Panc1 (cell line): ENCODE results near the gene SPATA33. TPM values are rescaled to one million over a fixed set of nuclear protein-coding genes. Genes with fewer than 3 reads are reported as not detected.
"Not testable (repeated sequence)": the region's sequence is repeated elsewhere in the genome, so short reads cannot be mapped to it uniquely, and the experiment has no call there.

Experiments used
- ATAC-seq: fragments of 200-7000 bp; cut with Tn5 transposase; 2 replicates; pipeline ENCODE4 v1.9.1; 2020; ENCODE audit warnings: mild to moderate bottlenecking, moderate library complexity
- BruUV-seq: library from RNA; stranded (reverse); fragments of 400-500 nt; replicated peaks from 2 replicates; lab custom pipeline; 2021; lab: Mats Ljungman, UMichigan
- CTCF ChIA-PET: fragments of 300-600 bp; sonication (Branson Sonifier 250); formaldehyde crosslinking; loops from one replicate; lab custom pipeline; 2022; ENCODE audit warnings: antibody characterized with exemption; lab: Charles Lee
- POLR2A ChIA-PET: fragments of 300-600 bp; sonication (Branson Sonifier 250); formaldehyde crosslinking; loops from one replicate; lab custom pipeline; 2022; ENCODE audit warnings: antibody characterized with exemption; lab: Charles Lee
- DNase-seq: peaks from one replicate; pipeline ENCODE4 v3.0.0-alpha.2; 2010; ENCODE audit warnings: low read depth, low spot score
- H3K27ac ChIP-seq: 2 replicates; pipeline ENCODE4 v1.5.1; 2011; ENCODE audit warnings: mild to moderate bottlenecking, low read length, inconsistent platforms
- H3K27me3 ChIP-seq: fragments of 200-500 bp; sonication (Bioruptor generic); 2 replicates; pipeline ENCODE4 v1.6.0; 2014; ENCODE audit warnings: low read length, inconsistent platforms; ENCODE audit not compliant: control insufficient read depth, insufficient read depth
- H3K36me3 ChIP-seq: fragments of 200-500 bp; sonication (Bioruptor generic); 2 replicates; pipeline ENCODE4 v1.5.1; 2014; ENCODE audit warnings: inconsistent platforms, mild to moderate bottlenecking, low read length, moderate library complexity; ENCODE audit not compliant: control insufficient read depth, insufficient read depth
- H3K4me1 ChIP-seq: 2 replicates; pipeline ENCODE4 v1.5.1; 2011; ENCODE audit warnings: inconsistent platforms, mild to moderate bottlenecking, low read length, moderate library complexity; ENCODE audit not compliant: control insufficient read depth, insufficient read depth
- H3K4me3 ChIP-seq, 2 experiments: 2 replicates each; pipeline ENCODE4 v1.5.1; 2011 to 2012; ENCODE audit warnings: low read depth in 2 of 2, low read length in 2 of 2, mild to moderate bottlenecking in 2 of 2, inconsistent platforms in 1 of 2, moderate library complexity in 1 of 2
- H3K9me3 ChIP-seq: fragments of 200-500 bp; sonication (Bioruptor generic); 2 replicates; pipeline ENCODE4 v1.5.1; 2014; ENCODE audit warnings: low read depth, mild to moderate bottlenecking, inconsistent platforms, low read length, moderate library complexity; ENCODE audit not compliant: control insufficient read depth, insufficient read depth
- CTCF ChIP-seq: fragments of 450-650 bp; IDR thresholded peaks from 2 replicates; pipeline ENCODE4 v1.5.1; 2017; ENCODE audit warnings: mild to moderate bottlenecking
- POLR2AphosphoS5 ChIP-seq: IDR thresholded peaks from 2 replicates; pipeline ENCODE4 v1.6.1; 2012; ENCODE audit warnings: mild to moderate bottlenecking, low read depth, low read length, moderate library complexity
- REST ChIP-seq, 2 experiments: IDR thresholded peaks; 2 replicates each; pipeline ENCODE4 v1.6.1; 2011 to 2012; ENCODE audit warnings: low read depth in 2 of 2, control low read depth in 1 of 2, low read length in 1 of 2, mild to moderate bottlenecking in 1 of 2, moderate library complexity in 1 of 2; ENCODE audit not compliant: insufficient read depth in 1 of 2
- SIN3A ChIP-seq: IDR thresholded peaks from 2 replicates; pipeline ENCODE4 v1.6.1; 2012; ENCODE audit warnings: low read depth, mild to moderate bottlenecking, low read length, moderate library complexity, borderline replicate concordance; ENCODE audit not compliant: insufficient read depth
- TCF7L2 ChIP-seq: IDR thresholded peaks from 2 replicates; pipeline ENCODE4 v1.6.1; 2011; ENCODE audit warnings: mild to moderate bottlenecking, low read depth, low read length, inconsistent platforms
- in situ Hi-C: cut with HindIII; loops from 2 replicates; pipeline ENCODE4 v1.10.0; 2016; ENCODE audit warnings: low sequenced_read_pairs, low pct_unique_long_range_greater_than_20kb
- intact Hi-C: fragments of 100-400 bp; cut with micrococcal nuclease; formaldehyde crosslinking; loops from one replicate; pipeline ENCODE4 v1.10.0; 2022; ENCODE audit not compliant: unreplicated experiment
- total RNA-seq: library from RNA; stranded (reverse); gene quantifications from one replicate; pipeline ENCODE4 v1.2.1, GENCODE V29; 2021; ENCODE audit not compliant: unreplicated experiment

The SPATA33 gene
- total RNA-seq, 1 experiment from 2014 or later: 18.3 TPM

- peaks cover 18% of the 10 kb centered on the region for H3K36me3 ChIP-seq
- no TSS peak for BruUV-seq
Observed at GRCh38 chr16:89661215-89661614, 3.6 kb downstream of the SPATA33 start.

GRCh38 chr16:89664238-89664637, 6.6 kb downstream of the SPATA33 start:
- H3K36me3 ChIP-seq, in situ Hi-C loops, intact Hi-C loops, ATAC-seq, CTCF ChIA-PET, H3K27me3 ChIP-seq, H3K4me1 ChIP-seq, H3K27ac ChIP-seq, H3K4me3 ChIP-seq, H3K9me3 ChIP-seq, BruUV-seq, DNase-seq: not testable (repeated sequence)
- POLR2A ChIA-PET: interaction anchor here (0.6 kb wide), 1 partner anchor 98 kb away, joined by 4 read pairs; no protein-coding TSS in a partner anchor

More at GRCh38 chr16:89661215-89661614, 3.6 kb downstream of the SPATA33 start:
- POLR2A ChIA-PET: no interaction called here
- CTCF ChIA-PET: no interaction called here
- Histone ChIP-seq H3K27ac (no peak overlapping the region), H3K4me3 (no peak overlapping the region), H3K9me3 (no peaks in the 10 kb centered on the region), H3K4me1 (no peaks in the 10 kb centered on the region), H3K27me3 (no peaks in the 10 kb centered on the region)
- intact Hi-C loops (no loop called here), in situ Hi-C loops (no loop called here)
- TF ChIP-seq POLR2AphosphoS5: no peak
- no peak for TF ChIP-seq REST (IDR thresholded peaks at IDR 0.05; ENCODE audit: insufficient read depth in 1 of 2, low read depth in 2 of 2, low read length in 1 of 2)
- TF ChIP-seq TCF7L2: no peak
- no peak for TF ChIP-seq CTCF
- no peak for TF ChIP-seq SIN3A
- no peak for DNase-seq
- ATAC-seq: no peak

GRCh38 chr16:89667000-89667399, 9.4 kb downstream of the SPATA33 start:
- H3K27me3 ChIP-seq, H3K36me3 ChIP-seq, H3K4me3 ChIP-seq, H3K27ac ChIP-seq, H3K4me1 ChIP-seq, intact Hi-C loops, H3K9me3 ChIP-seq, CTCF ChIA-PET, BruUV-seq, DNase-seq, ATAC-seq, POLR2A ChIA-PET, in situ Hi-C loops: not testable (repeated sequence)
